NOMO-1 (cell line): Measurements from ENCODE around the gene ABL1.
A peak's percentile ranks its signal among the peaks of the same experiment; 100 is the strongest.

Experiments used
- DNase-seq, 2 experiments: peaks; one replicate each; lab custom pipeline; 2025; ENCODE audit not compliant: unreplicated experiment in 2 of 2; lab: John Stamatoyannopoulos, UW

The ABL1 gene

GRCh38 chr9:130824643-130825350 lies 10.3 kb upstream of the ABL1 start:
- no peak for DNase-seq

GRCh38 chr9:130825351-130825651 lies 9.8 kb upstream of the ABL1 start:
- no peak for DNase-seq

- no peak for DNase-seq
These were observed 9.2 kb upstream of the ABL1 start for GRCh38 chr9:130825809-130826208.

DNA sequence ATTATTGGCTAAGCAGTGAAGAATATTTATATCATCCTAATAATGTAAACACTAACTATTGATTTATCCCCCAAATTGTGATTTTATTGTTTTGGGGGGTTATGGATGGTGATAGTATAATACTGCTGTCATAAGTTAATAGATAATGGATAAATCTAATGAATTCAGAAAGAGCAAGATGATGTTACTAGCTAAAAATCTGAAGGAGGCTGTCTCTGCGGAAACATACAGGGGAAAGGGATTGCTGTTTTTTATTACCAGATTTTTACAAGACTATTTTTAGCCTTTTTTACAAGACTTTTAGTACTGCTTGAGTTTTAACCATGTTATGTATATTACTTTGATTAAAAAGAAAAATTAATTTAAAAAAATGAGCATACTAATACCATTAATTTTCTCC lies 5.3 kb upstream of the ABL1 start:
- DNase-seq = no peak

DNA sequence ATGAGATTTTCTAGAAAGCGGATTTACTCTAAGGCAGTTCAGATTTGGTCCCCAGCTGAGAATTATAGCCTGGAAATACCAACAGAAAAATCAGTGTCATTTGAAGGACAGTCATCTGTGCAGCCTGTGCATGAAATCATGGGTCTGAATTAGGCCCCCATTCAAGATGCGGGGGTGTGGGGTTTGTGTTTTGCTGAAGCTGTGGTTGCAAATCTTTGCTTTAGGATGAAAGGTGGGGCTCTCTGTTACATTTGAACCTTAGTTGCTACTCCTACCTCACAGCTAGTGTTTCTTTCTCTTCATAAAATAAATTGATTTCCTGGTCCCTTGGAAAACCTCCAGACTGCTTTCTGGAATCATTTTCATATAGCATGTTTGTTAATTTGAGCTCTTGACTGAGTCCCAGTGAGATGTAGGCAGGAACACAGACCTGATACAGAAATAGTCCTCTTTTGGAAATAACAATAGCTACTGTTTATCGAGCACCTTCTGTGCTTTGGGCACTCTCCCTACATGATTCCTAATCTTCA lies 4.8 kb upstream of the ABL1 start:
- DNase-seq = no peak

DNA sequence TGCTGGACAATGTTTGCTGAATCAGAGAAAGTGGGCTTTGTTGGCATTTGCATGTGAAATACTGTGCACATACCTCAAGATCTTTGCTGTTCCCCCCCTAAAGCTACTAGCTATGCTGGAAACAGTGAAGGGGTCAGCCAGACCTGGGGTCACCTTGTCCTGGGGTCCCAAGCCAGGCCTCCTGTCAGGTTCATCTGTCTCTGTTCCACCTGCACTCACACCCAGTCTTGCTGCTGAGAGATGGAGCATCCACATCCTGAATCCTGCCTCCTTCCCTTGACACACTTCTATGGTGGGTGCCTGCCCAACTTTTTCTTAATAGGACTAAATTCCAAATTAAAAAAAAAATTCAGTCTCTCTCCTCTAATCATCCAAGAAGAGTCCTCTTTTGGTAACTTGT lies 4.0 kb upstream of the ABL1 start:
- no peak for DNase-seq

- no peak for DNase-seq
These were observed 1.7 kb upstream of the ABL1 start for GRCh38 chr9:130833031-130833990.

DNA sequence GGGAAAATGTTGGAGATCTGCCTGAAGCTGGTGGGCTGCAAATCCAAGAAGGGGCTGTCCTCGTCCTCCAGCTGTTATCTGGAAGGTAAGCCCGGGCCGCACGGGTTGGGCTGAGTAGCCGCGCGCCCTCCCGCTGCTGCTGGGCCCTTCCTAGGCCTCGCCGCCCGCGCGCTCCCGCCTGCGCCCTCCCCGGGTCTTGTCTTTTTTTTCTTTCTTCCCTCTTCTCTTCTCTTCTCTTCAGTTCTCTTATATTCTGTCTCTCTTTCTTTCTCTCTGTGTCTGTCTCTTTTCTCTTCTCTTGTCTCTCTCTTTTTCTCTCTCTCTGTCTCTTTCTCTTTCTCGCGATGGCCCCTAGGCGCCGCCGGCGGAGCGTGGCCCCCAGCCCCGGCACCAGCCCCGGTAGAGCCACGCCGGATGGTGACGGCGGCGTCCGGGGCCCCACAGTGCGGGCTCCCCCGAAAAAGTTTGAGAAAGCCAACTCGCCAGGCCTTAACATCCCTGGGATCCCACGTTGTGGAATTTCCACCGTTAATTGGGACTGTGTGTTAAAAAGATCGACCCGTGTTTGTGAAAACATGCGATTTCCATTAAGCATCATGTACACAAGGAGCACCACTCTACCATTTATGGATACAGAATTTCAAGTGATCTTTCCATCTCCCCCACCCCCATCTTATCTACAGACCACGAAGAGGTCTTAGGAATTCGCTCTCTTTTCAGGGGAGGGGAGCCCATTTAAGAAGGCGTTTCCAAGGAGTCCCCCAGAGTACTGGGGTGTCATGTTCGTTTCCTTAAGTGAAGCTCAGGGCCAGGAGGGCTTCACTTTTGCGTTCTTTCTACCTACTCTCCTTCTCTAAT lies 616 bp downstream of the ABL1 start:
- DNase-seq = peak in 1 of 2 experiments; percentile 28

GRCh38 chr9:130837002-130837511 lies 2.0 kb downstream of the ABL1 start:
- no peak for DNase-seq

DNA sequence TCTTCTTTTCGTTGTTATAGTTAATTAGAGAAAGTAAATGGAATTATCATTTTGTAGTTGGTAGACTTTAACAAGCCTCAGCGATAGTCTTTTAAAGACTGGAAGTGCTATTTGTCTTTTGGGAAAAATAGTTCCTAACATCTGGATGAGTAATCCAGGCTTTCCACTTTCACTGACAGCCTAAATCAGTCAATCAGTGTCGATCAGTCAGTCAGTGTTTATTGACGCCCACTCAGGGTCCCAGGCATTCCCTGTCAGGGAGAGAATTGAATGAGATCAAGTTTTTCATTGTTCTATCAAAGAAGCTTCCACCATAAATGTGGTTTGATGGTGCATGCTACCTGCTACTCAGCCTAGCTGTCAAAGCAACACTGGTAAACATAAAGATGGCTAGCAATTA lies 2.6 kb downstream of the ABL1 start:
- DNase-seq = no peak

DNA sequence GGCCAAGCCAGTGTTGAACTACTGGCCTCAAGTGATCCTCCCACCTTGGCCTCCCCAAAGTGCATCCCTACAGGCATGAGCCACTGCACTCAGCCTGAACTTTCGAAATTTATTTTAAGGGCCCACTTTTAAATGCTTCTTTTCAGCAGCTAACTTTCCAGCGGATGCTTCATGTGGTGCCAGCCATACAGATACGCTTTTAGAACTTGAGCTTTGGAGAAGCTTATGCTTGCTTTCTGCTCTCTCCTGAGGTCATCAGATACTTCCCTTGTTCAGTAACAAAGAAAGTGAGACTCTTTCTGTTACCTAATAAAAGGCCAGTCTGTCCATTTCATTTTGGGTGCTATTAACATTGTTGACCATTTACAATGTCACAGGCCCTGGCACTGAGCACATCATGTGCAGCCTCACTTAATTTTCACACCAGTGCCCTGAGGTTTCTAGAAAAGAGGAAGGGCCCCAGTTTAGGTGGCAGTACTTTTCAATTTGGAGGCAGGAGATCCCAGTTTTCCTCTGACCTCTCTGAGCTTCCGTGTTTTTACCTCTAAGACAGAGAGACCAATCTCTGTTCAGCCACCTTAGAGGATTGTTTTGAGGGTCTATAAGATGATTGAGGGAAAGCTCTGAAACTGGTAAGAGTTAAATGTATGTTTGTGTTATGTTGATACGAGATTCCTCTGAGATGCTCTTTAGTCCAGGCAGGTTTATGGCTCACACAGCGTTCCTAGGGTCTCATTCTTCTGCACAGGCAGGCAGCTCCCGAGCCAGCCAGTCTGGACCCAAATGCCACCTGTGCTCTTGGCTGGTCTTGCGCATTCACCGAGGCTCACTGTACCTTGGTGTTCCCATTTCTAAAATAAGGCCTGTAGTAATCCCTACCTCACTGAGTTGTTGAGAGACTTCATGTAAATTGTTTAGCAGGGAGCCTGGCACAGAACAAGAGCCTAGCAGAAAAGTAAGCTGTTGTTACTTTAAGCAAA lies 4.4 kb downstream of the ABL1 start:
- no peak for DNase-seq

GRCh38 chr9:130842545-130842944 lies 7.5 kb downstream of the ABL1 start:
- DNase-seq = no peak

DNA sequence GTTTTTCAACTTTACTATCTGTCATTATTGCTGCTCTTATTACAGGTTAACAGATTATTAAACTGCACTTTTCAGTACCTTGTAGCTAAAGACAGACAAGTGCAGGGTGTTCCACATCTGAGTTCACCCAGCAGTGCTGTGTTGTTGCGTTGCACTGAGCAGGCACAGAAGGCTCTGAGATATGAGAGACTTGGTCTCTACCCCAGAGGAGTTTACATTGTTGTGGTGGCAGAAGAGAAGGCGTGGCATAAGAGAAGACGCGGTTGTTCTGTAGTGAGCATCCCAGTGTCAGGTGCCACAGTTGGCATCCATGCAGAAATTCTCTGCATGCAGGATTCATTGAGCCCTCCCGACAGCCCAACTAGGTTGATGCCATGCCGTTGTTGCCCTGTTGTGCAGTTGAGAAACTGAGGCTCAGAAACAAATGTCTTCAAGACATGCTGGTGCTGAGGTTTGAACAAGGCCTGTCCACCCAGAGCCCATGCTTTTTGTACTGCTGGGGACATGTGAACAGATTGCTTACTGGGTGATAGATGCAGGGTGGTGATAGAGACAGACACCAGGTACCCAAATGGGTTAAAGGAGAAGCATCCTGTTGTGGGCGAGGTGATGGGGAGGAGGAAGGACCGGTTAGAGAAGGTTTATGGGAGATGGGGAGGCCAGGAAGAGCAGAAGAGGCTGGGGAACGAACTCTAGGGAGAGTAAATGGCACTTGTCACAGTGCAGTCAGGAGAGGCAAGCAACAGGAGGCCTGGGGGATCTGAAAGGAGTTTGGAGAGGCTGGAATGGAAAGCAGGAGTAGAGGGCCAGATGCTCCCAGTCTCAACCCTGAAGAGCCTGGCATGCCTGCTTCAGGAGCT lies 8.2 kb downstream of the ABL1 start:
- DNase-seq = no peak

DNA sequence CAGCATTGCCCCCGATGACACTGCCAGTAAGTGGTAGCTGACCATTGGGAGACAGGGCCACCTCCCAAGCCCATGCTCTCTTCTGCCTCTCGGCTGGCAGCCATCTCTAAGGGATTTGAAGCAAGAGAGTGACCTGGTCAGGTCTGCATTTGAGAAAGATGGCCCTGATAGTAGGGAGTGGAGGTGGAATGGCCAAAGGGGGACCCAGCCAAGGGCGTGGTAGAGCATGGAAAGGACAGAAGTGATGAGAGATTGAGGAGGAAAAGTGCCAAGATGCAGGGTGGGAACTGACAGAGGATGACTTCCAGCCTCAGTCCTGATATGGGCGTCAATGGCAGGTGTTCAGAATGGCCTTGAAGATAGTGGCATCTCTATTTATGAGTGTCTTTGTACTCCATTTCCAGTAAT lies 9.0 kb downstream of the ABL1 start:
- no peak for DNase-seq

- DNase-seq = no peak
These were observed 10.2 kb downstream of the ABL1 start for GRCh38 chr9:130845254-130845653.

- no peak for DNase-seq
These were observed 10.9 kb downstream of the ABL1 start for GRCh38 chr9:130845901-130846481.

GRCh38 chr9:130846487-130847305 lies 11.6 kb downstream of the ABL1 start:
- DNase-seq = no peak
